Measurements from ENCODE around the gene GAB3.
"Not testable (repeated sequence)": the region's sequence is repeated elsewhere in the genome, so short reads cannot be mapped to it uniquely, and the experiment has no call there.

The GAB3 gene

DNA sequence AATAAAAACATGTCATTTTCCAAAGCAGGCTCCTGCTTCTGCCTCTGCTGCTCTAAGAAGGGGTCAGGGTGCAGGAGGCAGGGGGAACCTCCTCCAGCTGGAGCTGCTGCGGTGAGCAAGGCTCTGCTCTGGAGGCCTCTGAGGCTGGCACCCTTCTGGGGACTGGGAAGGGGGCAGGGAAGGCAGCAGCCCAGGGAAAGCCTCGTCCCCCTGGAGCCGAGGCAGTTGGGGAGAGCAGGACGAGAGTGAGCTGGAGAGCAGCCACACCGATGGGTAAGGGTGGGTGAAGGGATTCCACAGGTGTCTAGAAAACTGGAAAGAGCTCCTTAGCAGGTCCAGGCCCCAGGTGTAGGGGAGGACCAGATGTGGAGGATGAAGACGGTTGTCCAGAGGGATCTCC, 95.5 kb downstream of the GAB3 start:
- no peak for DNase-seq

DNA sequence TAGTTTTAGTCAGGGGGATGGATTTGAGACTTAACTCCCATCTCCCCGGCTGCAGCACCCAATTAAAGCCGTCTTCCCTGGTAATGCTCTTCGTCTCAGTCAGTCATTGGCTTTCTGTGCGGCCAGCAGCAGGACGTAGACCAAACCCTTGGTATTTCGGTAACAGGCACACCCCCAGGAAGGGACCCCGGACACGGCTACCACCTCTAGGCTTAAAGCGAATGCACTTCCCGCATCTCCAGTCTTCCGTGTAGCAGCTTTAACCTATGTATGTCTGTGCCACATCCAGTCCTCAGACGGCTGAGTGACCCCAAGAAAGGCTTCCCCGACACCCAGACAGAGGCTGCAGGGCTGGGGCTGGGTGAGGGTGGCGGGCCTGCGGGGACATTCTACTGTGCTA, 96.0 kb downstream of the GAB3 start:
- DNase-seq = no peak

DNA sequence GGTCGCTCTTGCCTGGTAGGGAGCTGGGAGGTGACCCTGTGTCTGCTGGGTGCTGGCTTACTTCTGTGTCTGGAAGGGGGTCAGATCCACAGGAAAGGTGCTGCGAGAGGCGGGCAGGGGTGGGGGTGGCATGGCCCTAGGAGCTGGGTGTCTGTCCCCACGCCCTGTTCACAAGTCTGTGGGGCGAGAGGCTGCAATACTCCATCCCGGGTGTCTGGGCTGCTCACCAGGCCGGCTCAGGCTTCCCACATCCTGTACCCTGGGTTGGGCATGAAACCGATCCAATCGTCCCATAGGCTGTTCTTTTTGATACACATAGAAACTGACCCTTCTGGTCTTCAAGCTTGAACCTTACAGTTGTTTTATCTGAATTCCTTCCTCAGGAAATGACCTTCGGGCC, 96.5 kb downstream of the GAB3 start:
- no peak for DNase-seq

DNA sequence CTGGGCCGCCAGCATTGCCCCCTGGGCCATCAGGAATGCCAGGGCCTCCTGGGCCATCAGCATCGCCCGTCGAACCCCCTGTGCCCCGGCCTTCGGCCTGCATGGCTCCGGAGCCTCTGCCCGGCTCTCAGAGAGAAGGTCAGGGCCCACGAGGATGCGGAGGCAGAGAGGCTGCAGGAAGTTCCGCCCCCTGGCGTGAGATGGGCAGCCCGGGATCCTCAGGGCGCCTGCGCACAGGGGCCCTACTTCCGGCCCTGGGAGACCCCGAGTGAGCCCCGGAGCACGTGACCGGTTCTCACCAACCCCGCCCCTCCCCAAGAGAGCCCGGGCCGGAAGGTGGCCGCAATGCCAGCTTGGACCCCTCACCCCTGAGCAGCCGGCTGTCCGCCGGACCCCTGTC, 97.5 kb downstream of the GAB3 start, which contains the start of gene CTAG2:
CTAG2 (minus strand) TSS at position 167 of the 400 bp plus-strand sequence; CDS start at position 103, 64 bp downstream.
- not testable (repeated sequence) for DNase-seq

DNA sequence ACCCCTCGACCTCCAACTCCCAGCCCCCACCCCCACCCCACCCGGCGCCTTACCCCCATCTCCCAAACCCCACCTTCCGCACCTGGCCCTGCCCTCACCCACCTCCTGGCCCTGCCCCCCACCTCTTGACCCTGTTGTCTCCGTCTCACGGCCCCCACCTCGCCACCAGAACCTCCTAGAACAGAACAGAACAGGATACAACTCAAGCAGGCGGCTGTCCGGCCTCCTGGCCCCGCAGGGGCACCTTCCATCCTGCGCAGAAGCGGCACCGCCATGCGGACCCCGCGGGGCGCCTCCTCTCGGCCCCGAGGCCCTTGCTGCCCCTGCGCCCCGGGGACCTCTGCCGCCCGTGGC, 97.9 kb downstream of the GAB3 start:
- DNase-seq = no peak

DNA sequence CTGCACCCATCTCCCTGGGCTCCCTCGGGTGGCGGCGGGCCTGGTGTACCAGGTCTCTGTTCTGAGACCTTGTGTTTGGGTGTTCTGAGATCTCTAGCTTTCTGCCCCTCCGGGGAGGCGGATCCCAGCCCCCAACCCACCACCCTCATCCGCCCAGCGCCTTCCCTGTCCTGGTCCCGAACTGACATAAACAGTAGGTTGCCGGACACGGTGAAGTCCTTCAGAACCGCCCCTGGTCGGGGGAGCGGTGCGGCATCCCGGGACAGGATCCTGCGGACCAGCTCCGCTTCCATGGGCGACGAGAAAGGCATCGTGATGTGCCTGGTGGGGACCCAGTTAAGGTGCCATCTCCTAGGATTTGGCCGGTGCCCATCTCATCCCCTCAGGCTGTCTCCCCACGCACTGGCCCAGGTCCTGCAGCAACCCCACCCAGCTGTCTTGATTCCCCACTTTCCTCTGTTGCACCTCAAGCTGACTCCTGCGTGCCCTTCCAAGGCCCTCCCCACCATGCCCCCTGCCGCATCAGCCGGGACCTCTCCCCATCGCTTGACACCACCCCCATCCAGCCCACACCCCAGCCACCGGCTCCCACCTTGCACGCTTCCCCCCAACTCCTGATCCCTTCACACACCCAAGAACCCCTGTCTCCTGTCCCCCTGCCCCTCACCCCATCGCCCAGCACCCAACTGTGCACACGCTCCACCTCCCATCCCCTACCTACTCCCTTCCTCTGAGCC, 98.4 kb downstream of the GAB3 start:
- DNase-seq = no peak

DNA sequence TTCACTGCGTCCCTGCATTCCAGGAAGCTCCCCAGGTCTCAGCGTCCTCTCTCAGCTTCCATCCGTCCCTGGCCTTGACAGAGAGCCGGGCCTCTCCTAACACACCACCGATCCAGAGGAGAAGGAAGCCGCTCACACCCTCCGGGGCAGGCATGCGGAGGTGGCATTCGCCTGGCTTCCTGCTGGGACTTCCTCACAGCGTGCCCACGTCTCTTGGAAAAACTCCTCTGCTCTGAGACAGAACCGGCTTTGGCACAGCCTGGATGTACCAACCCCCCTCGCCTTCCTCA, 100.7 kb downstream of the GAB3 start:
- no peak for DNase-seq

DNA sequence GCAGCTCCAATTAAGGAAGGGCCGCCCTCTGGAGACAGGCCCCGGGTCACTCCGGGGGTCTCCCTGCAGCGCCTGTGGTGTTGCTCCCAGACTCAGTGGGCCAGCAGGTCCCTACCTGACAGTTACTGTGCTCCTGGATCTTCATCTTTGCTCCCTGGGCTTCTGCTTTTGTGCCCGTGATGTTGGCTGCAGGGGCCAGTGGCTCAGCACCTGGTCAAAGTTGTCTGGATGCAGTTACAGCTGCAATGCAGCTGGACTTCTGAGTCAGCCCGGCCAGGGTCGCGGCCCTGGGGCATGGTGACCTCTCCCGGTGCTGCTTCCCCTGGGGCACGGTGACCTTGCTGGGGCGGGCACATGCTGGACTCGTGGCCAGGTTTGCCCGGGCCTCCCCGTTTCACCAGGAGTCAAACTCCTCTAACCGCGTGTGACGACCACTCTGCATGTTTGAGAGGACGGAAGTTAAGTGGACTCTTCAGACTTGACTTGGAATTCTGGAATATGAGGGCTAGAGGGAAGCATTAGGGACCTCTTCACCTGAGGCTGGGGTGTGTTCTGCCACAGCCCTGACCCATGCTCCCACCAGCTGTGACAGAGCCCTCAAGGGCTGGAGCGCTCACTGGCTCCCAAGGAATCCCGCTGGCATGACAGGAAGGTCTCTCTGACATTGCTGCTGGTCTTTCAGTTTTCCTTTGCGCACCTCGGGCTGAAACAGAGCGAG, 101.2 kb downstream of the GAB3 start:
- DNase-seq = no peak

DNA sequence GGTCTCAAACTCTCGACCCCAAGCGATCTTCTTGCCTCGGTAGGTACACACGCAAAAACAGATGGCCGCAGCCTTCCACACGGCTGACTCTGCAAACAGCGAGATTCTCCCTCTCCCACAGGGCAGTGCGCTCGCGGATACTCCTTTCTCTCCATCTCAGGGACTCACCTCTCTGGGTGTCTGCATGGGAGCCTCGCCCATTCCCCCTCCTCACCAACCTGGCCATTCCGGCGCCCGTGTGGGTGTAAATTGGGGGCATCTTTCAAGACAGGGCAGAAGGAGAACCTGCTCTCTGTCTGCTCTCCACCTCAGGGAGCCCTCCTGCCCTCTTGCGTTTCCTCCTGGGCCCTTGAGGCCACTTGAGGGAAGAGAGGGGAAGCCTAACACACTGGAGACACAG, 101.9 kb downstream of the GAB3 start:
- no peak for DNase-seq

DNA sequence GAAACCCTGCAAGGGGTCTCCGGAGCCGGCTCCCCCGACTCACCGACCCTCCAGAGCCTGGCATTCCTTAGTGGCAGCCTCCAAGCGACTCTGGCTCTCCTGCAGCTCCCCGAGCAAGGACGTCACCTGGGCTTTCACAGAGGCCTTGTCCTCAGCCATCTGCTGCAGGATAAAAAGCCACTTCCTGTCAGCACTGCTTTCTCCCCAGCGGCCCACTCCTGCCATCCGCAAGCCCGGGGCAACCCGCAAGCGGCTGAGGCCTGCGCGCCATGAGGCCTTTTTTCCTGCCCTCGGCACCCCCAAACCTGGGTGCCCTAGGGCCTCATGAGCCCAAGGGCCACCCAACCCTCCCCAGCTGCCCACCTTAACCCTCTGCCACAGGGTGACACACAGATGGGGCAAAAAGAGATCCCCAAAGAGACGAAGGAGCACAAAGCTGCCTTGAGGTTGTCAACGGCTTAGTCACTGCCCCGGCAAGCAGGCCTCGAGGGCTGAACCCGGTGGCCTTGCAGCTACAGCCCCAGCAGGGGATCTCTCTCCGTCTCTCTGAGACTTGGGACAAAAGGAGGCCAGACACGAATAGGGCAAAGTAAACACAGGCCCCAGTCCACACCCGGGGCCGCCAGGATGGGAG, 105.0 kb downstream of the GAB3 start:
- DNase-seq = not testable (repeated sequence)

DNA sequence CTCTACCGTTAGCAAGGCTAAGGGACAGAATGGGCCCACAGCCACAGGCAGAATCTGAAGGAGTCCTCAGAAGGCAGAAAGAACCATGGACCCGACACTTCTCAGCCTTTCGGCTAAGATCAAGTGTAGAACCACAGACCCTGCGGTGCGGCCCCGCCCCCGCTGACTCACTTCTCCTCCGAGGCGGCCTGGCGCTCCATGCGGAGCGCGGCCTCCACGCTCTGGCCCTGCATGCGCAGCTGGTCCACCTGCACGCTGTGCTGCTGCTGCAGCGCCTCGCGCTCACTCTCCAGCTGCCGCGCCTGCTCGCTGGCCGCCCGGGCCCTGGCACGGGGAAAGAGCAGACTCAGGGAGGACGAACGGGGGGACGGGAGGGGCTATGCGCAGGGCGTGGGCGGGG, 107.2 kb downstream of the GAB3 start:
- not testable (repeated sequence) for DNase-seq

DNA sequence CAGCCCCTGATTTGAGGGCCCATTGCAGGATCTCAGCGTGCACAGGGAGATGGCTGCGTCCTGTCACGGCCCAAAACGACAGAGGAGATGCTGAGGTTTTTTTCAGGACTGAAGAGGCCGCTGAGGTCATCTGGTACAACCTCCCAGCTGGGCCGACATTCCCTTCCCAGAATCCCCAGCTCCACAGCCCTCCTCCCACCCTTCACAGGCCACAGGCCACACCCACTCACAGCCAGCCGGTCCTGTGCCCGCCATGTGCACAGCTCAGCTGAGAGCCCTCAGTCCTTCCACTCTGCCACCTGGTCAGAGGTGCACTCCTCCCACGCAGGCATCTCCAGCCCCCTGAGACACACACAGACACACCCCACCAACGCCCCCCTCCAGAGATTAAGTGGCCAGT, 109.1 kb downstream of the GAB3 start:
- not testable (repeated sequence) for DNase-seq

DNA sequence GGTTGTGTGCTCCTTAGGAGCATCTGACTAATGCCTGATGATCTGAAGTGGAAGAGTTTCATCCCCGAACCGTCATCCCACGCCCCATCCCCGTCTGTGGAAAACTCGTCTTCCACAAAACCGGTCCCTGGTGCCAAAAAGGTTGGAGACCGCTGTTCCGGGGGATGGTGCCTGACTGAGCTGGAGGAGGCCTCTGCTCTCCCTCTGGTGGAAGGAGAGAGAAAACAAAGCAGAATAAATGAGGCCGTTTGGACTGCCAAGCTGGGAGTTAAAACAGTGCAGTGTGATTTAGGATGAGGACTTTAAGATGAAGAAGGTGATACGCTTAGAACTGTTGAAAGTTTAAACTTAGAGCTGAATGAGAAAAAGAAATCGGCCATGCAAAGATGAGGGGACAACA, 117.2 kb downstream of the GAB3 start:
- DNase-seq = not testable (repeated sequence)

DNA sequence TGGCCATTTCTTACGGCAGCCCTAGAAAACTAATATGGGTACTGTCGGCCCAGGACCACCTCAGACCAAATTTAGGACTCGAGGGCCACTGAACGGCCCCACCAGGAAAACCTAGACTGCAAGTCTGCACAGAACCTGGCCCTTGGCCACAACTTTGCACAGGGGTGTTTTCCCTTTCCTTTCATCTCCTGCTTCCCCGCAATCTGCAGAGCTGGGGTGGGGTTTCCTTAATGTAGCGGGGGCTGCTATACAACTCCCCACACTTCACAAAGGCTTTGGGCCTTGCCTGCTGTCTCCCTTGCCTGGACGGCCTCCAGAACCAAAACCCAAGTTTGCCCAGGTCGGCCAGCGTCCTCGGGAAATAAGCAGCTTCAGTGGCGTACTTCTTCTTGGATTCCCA, 119.9 kb downstream of the GAB3 start:
- DNase-seq = not testable (repeated sequence)

DNA sequence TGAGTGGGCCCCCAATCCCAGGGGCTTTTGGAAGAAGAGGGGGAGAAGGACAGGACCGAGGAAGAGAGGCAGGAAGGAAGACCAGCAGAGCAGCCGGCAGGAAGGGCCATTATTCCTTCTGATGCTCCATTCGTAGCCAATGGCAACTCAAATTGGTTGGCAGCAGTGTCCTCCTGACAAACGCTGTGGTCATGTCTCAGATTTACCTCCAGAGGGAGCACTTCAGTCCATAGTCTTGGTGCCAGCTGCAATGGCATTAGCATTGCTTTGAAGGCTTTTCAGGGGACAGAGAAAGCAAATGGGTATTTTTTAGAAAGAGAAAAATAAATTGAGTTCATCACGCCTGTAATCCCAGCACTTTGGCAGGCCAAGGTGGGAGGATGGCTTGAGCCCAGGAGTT, 121.9 kb downstream of the GAB3 start:
- not testable (repeated sequence) for DNase-seq
